GM21619 (cell line): ENCODE data around the gene NANOGP8.
"Not testable (repeated sequence)": the region's sequence is repeated elsewhere in the genome, so short reads cannot be mapped to it uniquely, and the experiment has no call there.

Source experiments
- ATAC-seq: cut with Tn5 transposase; IDR thresholded peaks from one replicate; pipeline ENCODE4 v1.9.1; 2021; ENCODE audit not compliant: unreplicated experiment

NANOGP8 gene

GRCh38 chr15:35085176-35085919 lies at the start of gene NANOGP8:
Gene NANOGP8, minus strand, starts transcription at chr15:35085295. Its CDS starts 185 bp downstream, at chr15:35085110.
- not testable (repeated sequence) for ATAC-seq

- no peak for ATAC-seq
These were observed 49.2 kb upstream of the NANOGP8 start for GRCh38 chr15:35134299-35134698.

GRCh38 chr15:35130245-35130644 lies 45.1 kb upstream of the NANOGP8 start:
- no peak for ATAC-seq

- ATAC-seq: no peak
These were observed 44.3 kb upstream of the NANOGP8 start for GRCh38 chr15:35129361-35129760.

- no peak for ATAC-seq
These were observed 42.6 kb upstream of the NANOGP8 start for GRCh38 chr15:35127717-35128116.

- no peak for ATAC-seq
These were observed 41.1 kb upstream of the NANOGP8 start for GRCh38 chr15:35126236-35126635.

- ATAC-seq: no peak
These were observed 38.6 kb upstream of the NANOGP8 start for GRCh38 chr15:35123743-35124142.

- ATAC-seq: no peak
These were observed 36.7 kb upstream of the NANOGP8 start for GRCh38 chr15:35121611-35122359.

GRCh38 chr15:35120173-35120572 lies 35.1 kb upstream of the NANOGP8 start:
- no peak for ATAC-seq

GRCh38 chr15:35118960-35119359 lies 33.9 kb upstream of the NANOGP8 start:
- ATAC-seq: no peak

- ATAC-seq: no peak
These were observed 32.6 kb upstream of the NANOGP8 start for GRCh38 chr15:35117543-35118265.

- ATAC-seq: no peak
These were observed 30.1 kb upstream of the NANOGP8 start for GRCh38 chr15:35115155-35115725.

GRCh38 chr15:35112346-35112745 lies 27.3 kb upstream of the NANOGP8 start:
- no peak for ATAC-seq

- ATAC-seq: no peak
These were observed 26.8 kb upstream of the NANOGP8 start for GRCh38 chr15:35111861-35112260.

GRCh38 chr15:35108453-35108852 lies 23.4 kb upstream of the NANOGP8 start:
- ATAC-seq: no peak

GRCh38 chr15:35107561-35107960 lies 22.5 kb upstream of the NANOGP8 start:
- ATAC-seq: no peak

- ATAC-seq: no peak
These were observed 22.0 kb upstream of the NANOGP8 start for GRCh38 chr15:35107122-35107521.

GRCh38 chr15:35104526-35105147 lies 19.5 kb upstream of the NANOGP8 start:
- ATAC-seq: no peak

GRCh38 chr15:35102186-35102585 lies 17.1 kb upstream of the NANOGP8 start:
- no peak for ATAC-seq

- ATAC-seq: no peak
These were observed 16.2 kb upstream of the NANOGP8 start for GRCh38 chr15:35101335-35101734.

GRCh38 chr15:35098737-35099136 lies 13.6 kb upstream of the NANOGP8 start:
- no peak for ATAC-seq
